ENCODE data around the gene PDE6B. TPM values are rescaled to one million over a fixed set of nuclear protein-coding genes. Genes with fewer than 3 reads are reported as not detected.

The PDE6B gene
- total and polyA plus RNA-seq, 10 donors = 4.4 to 19.8 (median 11.8) TPM

DNA sequence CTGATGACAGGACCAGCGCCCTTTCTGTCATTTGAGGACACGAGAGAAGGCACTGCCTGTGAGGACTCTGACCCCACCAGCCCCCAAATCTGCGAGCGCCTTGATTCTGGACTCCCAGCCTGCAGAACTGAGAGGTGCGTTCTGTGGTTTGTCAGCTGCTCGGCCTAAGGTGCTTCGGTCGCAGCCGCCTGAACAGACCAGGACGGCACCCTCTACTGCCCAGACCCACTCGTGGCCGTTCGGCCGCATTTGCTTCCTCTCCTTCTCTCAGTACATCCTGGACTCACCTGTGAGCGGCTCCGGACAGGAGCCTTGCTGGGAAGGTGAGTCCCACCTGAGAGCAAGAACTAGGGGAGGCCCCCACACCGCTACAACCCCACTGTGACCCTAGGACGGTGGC lies 88.7 kb downstream of the PDE6B start:
- no peak for DNase-seq
- H3K4me1 ChIP-seq = peaks cover 0 to 74% (median 22%) of the 10 kb centered on the region in 6 donors
- intact Hi-C loops (cut with DNase I; ENCODE audit: low total_unique reads) = no loop called here
- 90 to 94% (median 92%) methylated on average over 18 of the region's 18 CpGs for WGBS, 5 donors
- no peak overlapping the region for H3K4me3 ChIP-seq
- peaks cover 0 to 26% (median 4%) of the 10 kb centered on the region in 6 donors for H3K36me3 ChIP-seq
- H3K27ac ChIP-seq = no peak overlapping the region
- H3K27me3 ChIP-seq (replicated peaks in 1 of 7) = no peaks in the 10 kb centered on the region
- TF ChIP-seq, protein P1, sequence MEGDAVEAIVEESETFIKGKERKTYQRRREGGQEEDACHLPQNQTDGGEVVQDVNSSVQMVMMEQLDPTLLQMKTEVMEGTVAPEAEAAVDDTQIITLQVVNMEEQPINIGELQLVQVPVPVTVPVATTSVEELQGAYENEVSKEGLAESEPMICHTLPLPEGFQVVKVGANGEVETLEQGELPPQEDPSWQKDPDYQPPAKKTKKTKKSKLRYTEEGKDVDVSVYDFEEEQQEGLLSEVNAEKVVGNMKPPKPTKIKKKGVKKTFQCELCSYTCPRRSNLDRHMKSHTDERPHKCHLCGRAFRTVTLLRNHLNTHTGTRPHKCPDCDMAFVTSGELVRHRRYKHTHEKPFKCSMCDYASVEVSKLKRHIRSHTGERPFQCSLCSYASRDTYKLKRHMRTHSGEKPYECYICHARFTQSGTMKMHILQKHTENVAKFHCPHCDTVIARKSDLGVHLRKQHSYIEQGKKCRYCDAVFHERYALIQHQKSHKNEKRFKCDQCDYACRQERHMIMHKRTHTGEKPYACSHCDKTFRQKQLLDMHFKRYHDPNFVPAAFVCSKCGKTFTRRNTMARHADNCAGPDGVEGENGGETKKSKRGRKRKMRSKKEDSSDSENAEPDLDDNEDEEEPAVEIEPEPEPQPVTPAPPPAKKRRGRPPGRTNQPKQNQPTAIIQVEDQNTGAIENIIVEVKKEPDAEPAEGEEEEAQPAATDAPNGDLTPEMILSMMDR (IDR thresholded peaks at IDR 0.05 in 8 of 11, conservative IDR thresholded peaks at IDR 0.05 in 3 of 11) = no peak
- no peak for TF ChIP-seq POLR2AphosphoS5 (IDR thresholded peaks at IDR 0.05)
- no peak for TF ChIP-seq POLR2A (IDR thresholded peaks at IDR 0.05)
- no peaks in the 10 kb centered on the region for H3K9me3 ChIP-seq

DNA sequence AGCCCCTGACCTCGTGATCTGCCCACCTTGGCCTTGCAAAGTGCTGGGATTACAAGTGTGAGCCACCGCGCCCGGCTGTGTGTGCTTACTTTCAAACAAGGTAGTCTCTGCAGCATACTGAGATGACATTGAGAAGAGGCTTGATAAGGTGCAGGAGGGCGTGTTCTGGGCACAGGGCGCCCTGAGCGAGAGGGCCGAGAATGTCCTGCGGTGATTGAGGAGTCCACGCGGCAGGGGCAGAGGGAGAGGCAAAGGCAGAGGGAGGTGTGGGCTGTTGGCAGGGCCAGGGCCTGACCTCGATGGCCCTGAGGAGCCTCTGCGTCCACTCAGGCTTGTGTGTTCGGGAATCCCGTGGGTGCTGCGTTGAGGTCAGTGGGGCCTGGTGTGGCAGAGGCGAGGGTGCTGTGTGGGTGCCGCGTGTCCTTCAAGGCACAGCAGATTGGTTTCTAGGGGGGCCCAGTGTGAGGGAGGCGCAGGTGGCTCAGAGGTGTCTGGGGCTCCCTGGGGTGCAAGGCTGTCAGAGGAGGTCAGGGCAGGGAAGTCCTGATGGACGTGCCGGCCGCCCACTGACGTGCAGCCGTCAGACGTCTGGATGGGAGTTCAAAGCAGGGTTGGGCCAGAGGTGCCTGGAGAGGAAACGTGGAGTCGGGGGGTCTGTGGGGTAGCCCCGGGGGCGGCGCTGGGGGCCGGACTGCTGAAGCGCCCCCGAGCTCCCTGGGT lies 92.4 kb downstream of the PDE6B start:
- no peaks in the 10 kb centered on the region for H3K27me3 ChIP-seq (replicated peaks in 1 of 7)
- intact Hi-C loops (cut with DNase I; ENCODE audit: low total_unique reads) = no loop called here
- peaks cover 0 to 46% (median 5%) of the 10 kb centered on the region in 6 donors for H3K36me3 ChIP-seq
- 82 to 90% (median 88%) methylated on average over 20 to 34 of the region's 34 CpGs for WGBS, 5 donors
- H3K9me3 ChIP-seq = no peaks in the 10 kb centered on the region
- H3K4me3 ChIP-seq = no peak overlapping the region
- no peak for DNase-seq
- H3K4me1 ChIP-seq = peaks cover 2 to 71% (median 25%) of the 10 kb centered on the region in 6 donors
- TF ChIP-seq POLR2A (IDR thresholded peaks at IDR 0.05) = no peak
- TF ChIP-seq POLR2AphosphoS5 (IDR thresholded peaks at IDR 0.05) = peak in 1 of 3 donors; percentile 44
- peak overlapping the region in 1 of 8 donors; percentile 17 for H3K27ac ChIP-seq

DNA sequence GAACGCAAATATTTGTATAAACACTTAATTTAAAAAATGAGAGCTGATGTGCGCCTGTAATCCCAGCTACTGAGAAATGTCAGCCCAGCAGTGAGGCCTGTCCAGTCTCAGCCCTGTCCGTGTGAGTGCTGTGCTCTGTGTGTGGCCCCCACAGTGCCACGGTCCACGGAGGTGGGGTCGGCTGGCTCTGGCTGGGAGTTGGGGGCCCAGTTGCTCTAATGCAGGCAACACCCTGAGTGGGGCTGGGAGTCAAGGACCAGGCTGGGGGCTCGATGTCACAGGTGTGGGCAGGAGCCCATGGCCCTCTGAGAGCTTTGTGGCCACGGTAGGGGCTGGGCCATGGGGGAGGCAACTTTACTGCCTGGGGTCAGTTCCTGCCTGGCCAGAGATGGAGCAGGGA lies 93.1 kb downstream of the PDE6B start:
- H3K4me3 ChIP-seq = no peak overlapping the region
- intact Hi-C loops (cut with DNase I; ENCODE audit: low total_unique reads) = no loop called here
- H3K27ac ChIP-seq = no peak overlapping the region
- DNase-seq = no peak
- 82 to 93% (median 89%) methylated on average over 8 of the region's 8 CpGs for WGBS, 5 donors
- TF ChIP-seq POLR2AphosphoS5 (IDR thresholded peaks at IDR 0.05) (peak in 1 of 3 donors; percentile 13), POLR2A (IDR thresholded peaks at IDR 0.05) (no peak)
- TF ChIP-seq, protein P1 (IDR thresholded peaks at IDR 0.05 in 8 of 11, conservative IDR thresholded peaks at IDR 0.05 in 3 of 11) = no peak
- H3K36me3 ChIP-seq = peaks cover 0 to 52% (median 7%) of the 10 kb centered on the region in 6 donors
- peaks cover 2 to 70% (median 25%) of the 10 kb centered on the region in 6 donors for H3K4me1 ChIP-seq
- H3K9me3 ChIP-seq = no peaks in the 10 kb centered on the region
- no peaks in the 10 kb centered on the region for H3K27me3 ChIP-seq (replicated peaks in 1 of 7)

Other genes starting within 250 kb of the PDE6B start
- 10 to 100 TPM; 30.5 to 54.9 (median 44.8) TPM for gene ZNF721, start 126.4 kb upstream of the PDE6B start, total RNA-seq
- 10 to 100 TPM; 11.9 to 14.2 (median 12.8) TPM for gene ZNF721, start 126.4 kb upstream of the PDE6B start, polyA plus RNA-seq
- 100 to 1,000 TPM in 1 of 7 donors, 10 to 100 TPM in 6; 60.6 to 102 (median 85.0) TPM for gene PIGG, start 126.4 kb upstream of the PDE6B start, total RNA-seq
- 10 to 100 TPM; 28.0 to 60.6 (median 49.1) TPM for gene PIGG, start 126.4 kb upstream of the PDE6B start, polyA plus RNA-seq
- gene TMEM271, start 49.3 kb upstream of the PDE6B start, total RNA-seq = not detected
- gene TMEM271, start 49.3 kb upstream of the PDE6B start, polyA plus RNA-seq = not detected
- gene ATP5ME, start 48.7 kb downstream of the PDE6B start, total RNA-seq = 100 to 1,000 TPM in 4 of 7 donors, 10 to 100 TPM in 3; 51.7 to 187 (median 160) TPM
- gene ATP5ME, start 48.7 kb downstream of the PDE6B start, polyA plus RNA-seq = 100 to 1,000 TPM; 444 to 497 (median 461) TPM
- 10 to 100 TPM in 6 of 7 donors, 1 to 10 TPM in 1; 9.2 to 28.2 (median 14.6) TPM for gene MYL5, start 49.0 kb downstream of the PDE6B start, total RNA-seq
- 10 to 100 TPM; 18.9 to 32.6 (median 20.0) TPM for gene MYL5, start 49.0 kb downstream of the PDE6B start, polyA plus RNA-seq
- gene SLC49A3, start 63.6 kb downstream of the PDE6B start, total RNA-seq = 10 to 100 TPM; 11.2 to 28.8 (median 21.2) TPM
- gene SLC49A3, start 63.6 kb downstream of the PDE6B start, polyA plus RNA-seq = 10 to 100 TPM in 2 of 3 donors, 1 to 10 TPM in 1; 5.6 to 19.3 (median 11.7) TPM
- gene PCGF3, start 80.3 kb downstream of the PDE6B start, total RNA-seq = 100 to 1,000 TPM in 1 of 7 donors, 10 to 100 TPM in 6; 52.0 to 102 (median 80.3) TPM
- 10 to 100 TPM; 29.7 to 84.2 (median 53.3) TPM for gene PCGF3, start 80.3 kb downstream of the PDE6B start, polyA plus RNA-seq
- 10 to 100 TPM in 4 of 7 donors, 1 to 10 TPM in 3; 1.3 to 20.7 (median 12.4) TPM for gene CPLX1, start 200.6 kb downstream of the PDE6B start, total RNA-seq
- 10 to 100 TPM in 2 of 3 donors, 1 to 10 TPM in 1; 5.1 to 12.3 (median 10.7) TPM for gene CPLX1, start 200.6 kb downstream of the PDE6B start, polyA plus RNA-seq